Glomerular visceral epithelial cell (primary cell): ENCODE measurements around the gene ZFYVE9.
"Not testable (repeated sequence)": the region's sequence is repeated elsewhere in the genome, so short reads cannot be mapped to it uniquely, and the experiment has no call there.

ENCODE experiments used
- DNase-seq: peaks from one replicate; pipeline ENCODE4 v3.0.0-alpha.2; 2016; ENCODE audit errors: extremely low spot score

Gene ZFYVE9

GRCh38 chr1:52150946-52151345, 9.1 kb downstream of the ZFYVE9 start:
- DNase-seq = no peak

- DNase-seq = no peak
Measured at GRCh38 chr1:52152572-52152971, 10.7 kb downstream of the ZFYVE9 start.

GRCh38 chr1:52153010-52153409, 11.1 kb downstream of the ZFYVE9 start:
- DNase-seq = no peak

GRCh38 chr1:52153898-52154297, 12.0 kb downstream of the ZFYVE9 start:
- DNase-seq = no peak

- DNase-seq = no peak
Measured at GRCh38 chr1:52156460-52156859, 14.6 kb downstream of the ZFYVE9 start.

GRCh38 chr1:52157582-52157981, 15.7 kb downstream of the ZFYVE9 start:
- no peak for DNase-seq

GRCh38 chr1:52158218-52158617, 16.3 kb downstream of the ZFYVE9 start:
- no peak for DNase-seq

- DNase-seq = no peak
Measured at GRCh38 chr1:52159033-52159789, 17.3 kb downstream of the ZFYVE9 start.

GRCh38 chr1:52162947-52163346, 21.1 kb downstream of the ZFYVE9 start:
- DNase-seq = no peak

GRCh38 chr1:52164604-52165003, 22.7 kb downstream of the ZFYVE9 start:
- DNase-seq = no peak

- no peak for DNase-seq
Measured at GRCh38 chr1:52166996-52167753, 25.3 kb downstream of the ZFYVE9 start.

GRCh38 chr1:52168373-52169080, 26.6 kb downstream of the ZFYVE9 start:
- no peak for DNase-seq

- DNase-seq = not testable (repeated sequence)
Measured at GRCh38 chr1:52171149-52171548, 29.3 kb downstream of the ZFYVE9 start.

GRCh38 chr1:52179073-52179472, 37.2 kb downstream of the ZFYVE9 start:
- no peak for DNase-seq

GRCh38 chr1:52180176-52180575, 38.3 kb downstream of the ZFYVE9 start:
- DNase-seq = no peak

- not testable (repeated sequence) for DNase-seq
Measured at GRCh38 chr1:52181759-52182158, 39.9 kb downstream of the ZFYVE9 start.

- not testable (repeated sequence) for DNase-seq
Measured at GRCh38 chr1:52182328-52182727, 40.4 kb downstream of the ZFYVE9 start.

- DNase-seq = no peak
Measured at GRCh38 chr1:52182874-52183400, 41.0 kb downstream of the ZFYVE9 start.

- no peak for DNase-seq
Measured at GRCh38 chr1:52186449-52186848, 44.6 kb downstream of the ZFYVE9 start.

GRCh38 chr1:52189898-52190480, 48.1 kb downstream of the ZFYVE9 start:
- no peak for DNase-seq

GRCh38 chr1:52190500-52191252, 48.8 kb downstream of the ZFYVE9 start:
- no peak for DNase-seq
